NT2/D1 (cell line): ENCODE results near the gene KRAS.

Experiments used
- YY1 ChIP-seq: IDR thresholded peaks from 2 replicates; pipeline ENCODE4 v1.6.1; 2011; ENCODE audit not compliant: insufficient read length, insufficient read depth
- ZNF274 ChIP-seq: IDR thresholded peaks from 2 replicates; pipeline ENCODE4 v1.6.1; 2011; ENCODE audit warnings: mild to moderate bottlenecking, low read depth, low read length

GRCh38 chr12:25284024-25284423, 33.3 kb upstream of the KRAS start:
- TF ChIP-seq ZNF274 (no peak), YY1 (no peak)
